Measurements from ENCODE around the gene ADGRV1.

GRCh38 chr5:90876366-90876765, 317.8 kb downstream of the ADGRV1 start:
- TF ChIP-seq, protein P1, sequence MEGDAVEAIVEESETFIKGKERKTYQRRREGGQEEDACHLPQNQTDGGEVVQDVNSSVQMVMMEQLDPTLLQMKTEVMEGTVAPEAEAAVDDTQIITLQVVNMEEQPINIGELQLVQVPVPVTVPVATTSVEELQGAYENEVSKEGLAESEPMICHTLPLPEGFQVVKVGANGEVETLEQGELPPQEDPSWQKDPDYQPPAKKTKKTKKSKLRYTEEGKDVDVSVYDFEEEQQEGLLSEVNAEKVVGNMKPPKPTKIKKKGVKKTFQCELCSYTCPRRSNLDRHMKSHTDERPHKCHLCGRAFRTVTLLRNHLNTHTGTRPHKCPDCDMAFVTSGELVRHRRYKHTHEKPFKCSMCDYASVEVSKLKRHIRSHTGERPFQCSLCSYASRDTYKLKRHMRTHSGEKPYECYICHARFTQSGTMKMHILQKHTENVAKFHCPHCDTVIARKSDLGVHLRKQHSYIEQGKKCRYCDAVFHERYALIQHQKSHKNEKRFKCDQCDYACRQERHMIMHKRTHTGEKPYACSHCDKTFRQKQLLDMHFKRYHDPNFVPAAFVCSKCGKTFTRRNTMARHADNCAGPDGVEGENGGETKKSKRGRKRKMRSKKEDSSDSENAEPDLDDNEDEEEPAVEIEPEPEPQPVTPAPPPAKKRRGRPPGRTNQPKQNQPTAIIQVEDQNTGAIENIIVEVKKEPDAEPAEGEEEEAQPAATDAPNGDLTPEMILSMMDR (IDR thresholded peaks at IDR 0.05) = no peak
- no peak for TF ChIP-seq SMC3 (IDR thresholded peaks at IDR 0.05; ENCODE audit: low read depth, low read length)
- TF ChIP-seq RAD21 (IDR thresholded peaks at IDR 0.05; ENCODE audit: low read length) = no peak
- TF ChIP-seq TCF12 (IDR thresholded peaks at IDR 0.05) = no peak

Measured in SK-N-SH (cell line).